ENCODE data around the gene FHIT.

FHIT gene

DNA sequence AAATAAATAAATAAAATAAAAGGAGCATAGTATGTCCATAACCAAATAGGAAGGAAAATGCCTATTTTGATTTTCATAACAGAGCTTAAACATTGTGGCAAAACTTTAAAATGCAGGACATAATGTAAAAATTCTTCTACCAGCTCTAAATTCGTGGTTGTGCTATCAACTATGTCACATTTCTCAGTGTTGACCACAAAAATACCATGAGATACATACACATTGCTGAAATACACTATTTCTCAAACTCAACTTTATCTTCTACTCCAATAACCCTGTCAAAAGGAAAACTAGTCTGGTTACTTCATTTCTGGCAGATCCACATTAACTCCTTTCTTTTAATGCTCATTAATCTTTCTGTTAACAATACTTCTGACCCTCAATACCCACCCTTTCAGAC is 523.2 kb downstream of the FHIT start:
- TF ChIP-seq GATA2 (IDR thresholded peaks at IDR 0.05; ENCODE audit: low read depth, low read length) = no peak
- TF ChIP-seq GATA3 (IDR thresholded peaks at IDR 0.05; ENCODE audit: low read depth, low read length) = no peak

DNA sequence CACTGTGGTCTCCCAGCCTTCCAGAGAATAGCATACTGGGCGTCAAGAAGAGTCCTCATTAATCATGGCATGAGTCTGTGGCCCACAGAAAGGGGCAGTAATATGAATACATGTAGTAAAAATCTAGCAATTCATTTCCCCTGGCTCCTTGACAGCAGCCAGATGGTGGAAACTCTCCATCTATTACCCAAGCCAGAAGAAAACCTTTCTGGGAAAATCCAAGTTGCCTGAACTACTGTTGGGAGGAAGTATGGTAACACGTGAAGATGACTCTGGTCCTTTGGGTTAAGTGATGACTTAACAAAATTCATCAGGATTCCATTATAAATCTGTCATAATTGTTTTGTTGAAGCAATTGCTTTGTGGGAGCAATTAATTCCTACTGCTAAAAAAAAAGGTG is 530.5 kb downstream of the FHIT start:
- TF ChIP-seq GATA2 (IDR thresholded peaks at IDR 0.05; ENCODE audit: low read depth, low read length) (no peak), GATA3 (IDR thresholded peaks at IDR 0.05; ENCODE audit: low read depth, low read length) (no peak)

DNA sequence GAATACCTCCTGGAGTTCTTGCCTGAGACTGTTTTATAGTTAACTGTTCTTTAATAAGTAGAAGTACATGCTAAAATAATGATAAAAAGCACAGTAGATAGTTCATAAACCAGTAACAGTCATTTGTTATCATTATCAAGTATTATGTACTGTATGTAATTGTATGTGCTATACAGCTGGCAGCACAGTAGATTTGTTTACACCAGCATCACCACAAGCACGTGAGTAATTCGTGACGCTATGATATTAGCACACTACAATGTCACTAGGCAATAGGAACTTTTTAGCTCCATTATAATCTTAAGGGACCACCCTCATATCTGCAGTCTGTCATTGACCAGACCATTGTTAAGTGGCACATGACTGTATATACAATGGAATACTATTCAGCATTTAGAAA is 534.7 kb downstream of the FHIT start:
- TF ChIP-seq GATA2 (IDR thresholded peaks at IDR 0.05; ENCODE audit: low read depth, low read length) = no peak
- no peak for TF ChIP-seq GATA3 (IDR thresholded peaks at IDR 0.05; ENCODE audit: low read depth, low read length)

DNA sequence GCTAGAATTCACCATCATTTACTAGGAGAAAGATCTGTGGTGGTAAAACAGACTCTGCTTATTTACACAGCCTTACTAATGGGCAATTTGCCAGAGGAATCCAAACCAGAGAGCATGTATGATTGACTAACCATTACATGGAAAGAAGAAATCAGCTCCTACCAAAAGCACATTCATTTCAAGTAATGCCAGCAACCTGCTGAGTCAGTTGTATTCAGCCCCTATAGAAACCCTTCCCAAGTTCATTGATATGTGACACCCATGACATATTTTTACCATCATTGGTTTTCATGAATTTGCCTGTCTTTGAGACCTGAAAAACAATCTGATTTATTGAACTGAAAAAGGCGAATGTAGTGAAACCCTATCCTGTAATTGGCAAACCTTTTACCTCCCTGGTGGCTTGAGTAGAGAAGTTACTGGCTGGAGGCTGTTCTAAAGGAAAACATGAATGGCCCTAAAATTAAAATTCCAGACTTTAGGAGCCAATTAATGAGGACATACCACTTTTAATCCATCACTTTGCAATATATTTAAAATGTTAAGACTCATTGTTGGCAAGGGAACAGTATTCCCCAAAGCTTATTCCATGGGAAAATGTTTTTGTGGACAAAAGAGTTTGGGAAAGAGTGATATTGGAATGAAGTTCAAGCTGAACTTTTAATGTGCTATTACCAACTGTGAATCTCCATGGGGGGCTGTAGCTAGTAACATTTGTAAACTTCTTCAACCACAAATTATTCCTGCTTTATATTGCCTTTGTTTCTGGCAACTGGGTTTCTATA is 542.9 kb downstream of the FHIT start:
- no peak for TF ChIP-seq GATA2 (IDR thresholded peaks at IDR 0.05; ENCODE audit: low read depth, low read length)
- no peak for TF ChIP-seq GATA3 (IDR thresholded peaks at IDR 0.05; ENCODE audit: low read depth, low read length)

DNA sequence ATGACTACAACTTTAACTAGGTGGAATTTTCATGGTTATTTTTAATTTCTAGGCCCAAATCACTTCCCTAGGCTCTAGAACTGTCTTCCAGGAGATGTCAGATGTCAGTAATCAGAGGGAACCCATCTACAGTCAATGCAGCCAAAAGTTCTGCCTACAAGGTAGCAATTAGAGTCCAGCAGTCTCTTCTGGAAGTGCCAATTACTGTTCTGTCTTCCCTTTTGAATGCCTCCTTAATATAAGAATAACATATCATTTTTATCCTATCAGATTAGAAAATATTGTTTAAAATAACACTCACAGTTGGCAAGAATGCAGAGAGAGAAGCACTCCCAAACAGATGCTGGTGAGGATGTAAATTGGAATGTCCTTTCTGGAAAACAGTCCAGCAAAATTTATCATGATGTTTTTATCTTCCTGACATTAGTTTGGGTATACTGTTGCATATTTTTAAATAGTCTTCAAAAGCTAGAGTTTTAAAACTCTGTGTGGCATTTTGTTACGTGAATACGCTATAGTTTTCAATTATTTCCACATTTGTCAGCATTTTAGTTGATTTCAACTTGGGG is 543.7 kb downstream of the FHIT start:
- TF ChIP-seq GATA3 (IDR thresholded peaks at IDR 0.05; ENCODE audit: low read depth, low read length) (no peak), GATA2 (IDR thresholded peaks at IDR 0.05; ENCODE audit: low read depth, low read length) (no peak)

DNA sequence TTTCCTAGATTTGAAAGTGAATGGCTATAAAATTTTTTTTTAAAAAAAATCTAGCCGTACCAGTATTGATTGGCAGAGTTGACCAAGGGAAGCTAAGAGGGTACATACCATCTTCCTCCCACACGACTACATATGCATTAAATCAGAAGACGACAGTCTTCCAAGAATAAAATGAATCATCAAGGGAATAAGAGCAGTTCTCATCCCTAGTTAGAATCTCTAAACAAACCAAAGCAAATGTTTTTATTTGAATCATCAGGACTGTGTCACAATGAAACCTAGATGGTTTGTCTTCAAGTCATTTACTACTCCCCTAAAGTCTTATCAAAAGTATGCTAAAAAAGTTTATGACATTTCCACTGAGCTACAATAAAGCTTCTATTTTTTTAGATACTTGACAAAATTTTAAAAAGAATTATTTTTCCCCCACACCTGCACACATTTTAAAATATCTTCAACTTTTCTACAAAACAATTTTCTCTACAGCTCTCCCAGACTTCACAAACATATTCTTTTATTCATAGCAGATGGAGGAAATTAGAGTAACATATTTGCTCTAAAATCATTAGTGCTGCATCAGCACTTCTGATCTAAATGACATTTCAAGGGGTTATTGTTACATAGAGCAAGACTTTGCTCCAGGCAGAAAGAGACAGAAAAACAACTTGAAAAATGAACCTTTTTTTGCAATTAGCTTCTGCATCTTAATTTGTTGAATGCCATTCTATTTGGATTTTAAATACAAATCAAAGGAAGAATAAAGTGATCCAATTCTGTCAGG is 547.1 kb downstream of the FHIT start:
- TF ChIP-seq GATA2 (IDR thresholded peaks at IDR 0.05; ENCODE audit: low read depth, low read length) = no peak
- no peak for TF ChIP-seq GATA3 (IDR thresholded peaks at IDR 0.05; ENCODE audit: low read depth, low read length)

DNA sequence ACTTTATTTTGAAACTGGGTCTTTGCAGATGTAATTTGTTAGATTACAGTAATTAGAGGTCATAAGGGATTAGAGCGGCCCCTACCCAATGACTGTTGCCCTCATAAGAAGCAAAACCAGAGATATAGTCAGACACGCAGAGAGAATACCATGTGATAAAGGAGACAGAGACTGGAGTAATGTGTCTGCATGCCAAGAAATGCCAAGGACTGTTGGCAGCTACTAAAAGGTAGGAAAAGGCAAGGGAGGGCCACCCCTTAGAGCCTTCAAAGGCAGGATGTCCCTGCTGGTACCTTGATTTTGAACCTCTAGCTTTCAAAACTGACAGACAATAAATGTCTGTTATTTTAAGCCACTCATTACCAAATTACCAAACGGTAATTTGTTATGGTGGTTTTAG is 548.2 kb downstream of the FHIT start:
- TF ChIP-seq GATA3 (IDR thresholded peaks at IDR 0.05; ENCODE audit: low read depth, low read length) (no peak), GATA2 (IDR thresholded peaks at IDR 0.05; ENCODE audit: low read depth, low read length) (no peak)

DNA sequence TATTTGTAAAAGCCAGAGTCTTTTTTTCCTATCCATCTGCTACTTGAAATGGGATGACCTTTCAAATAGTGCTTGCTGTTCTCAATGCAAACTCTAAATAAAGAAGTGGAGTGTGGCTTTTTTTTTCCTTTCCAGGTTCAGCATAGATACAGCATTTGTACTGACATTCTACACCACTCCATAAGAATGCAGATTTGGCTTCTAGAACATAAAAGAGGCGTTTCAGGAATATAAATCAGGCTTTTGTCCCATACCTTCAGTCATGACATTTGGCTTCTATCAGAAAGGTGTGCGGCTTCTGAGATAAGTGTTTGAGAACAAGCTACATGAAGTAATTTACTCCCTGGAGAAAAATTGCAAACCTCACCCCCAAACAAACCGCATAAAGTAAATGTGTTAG is 553.1 kb downstream of the FHIT start:
- no peak for TF ChIP-seq GATA3 (IDR thresholded peaks at IDR 0.05; ENCODE audit: low read depth, low read length)
- TF ChIP-seq GATA2 (IDR thresholded peaks at IDR 0.05; ENCODE audit: low read depth, low read length) = no peak

DNA sequence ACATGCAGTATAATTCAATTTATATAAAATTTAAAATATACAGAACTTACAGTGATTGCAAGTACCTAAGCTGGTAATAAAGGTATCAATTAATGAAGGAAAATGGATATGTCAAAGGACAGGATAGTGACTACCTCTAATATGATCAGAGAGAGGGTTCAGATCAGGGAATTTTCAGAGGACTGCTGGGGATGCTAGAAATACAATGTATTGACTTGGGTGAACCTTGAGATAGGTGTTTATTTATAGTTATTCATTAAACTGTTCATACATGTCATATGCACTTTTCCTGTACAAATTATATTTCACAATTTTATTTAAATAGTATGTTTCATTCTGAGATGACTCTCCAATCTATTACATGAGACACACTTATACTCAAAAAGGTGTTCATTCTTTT is 554.1 kb downstream of the FHIT start:
- TF ChIP-seq GATA3 (IDR thresholded peaks at IDR 0.05; ENCODE audit: low read depth, low read length) = no peak
- TF ChIP-seq GATA2 (IDR thresholded peaks at IDR 0.05; ENCODE audit: low read depth, low read length) = no peak

DNA sequence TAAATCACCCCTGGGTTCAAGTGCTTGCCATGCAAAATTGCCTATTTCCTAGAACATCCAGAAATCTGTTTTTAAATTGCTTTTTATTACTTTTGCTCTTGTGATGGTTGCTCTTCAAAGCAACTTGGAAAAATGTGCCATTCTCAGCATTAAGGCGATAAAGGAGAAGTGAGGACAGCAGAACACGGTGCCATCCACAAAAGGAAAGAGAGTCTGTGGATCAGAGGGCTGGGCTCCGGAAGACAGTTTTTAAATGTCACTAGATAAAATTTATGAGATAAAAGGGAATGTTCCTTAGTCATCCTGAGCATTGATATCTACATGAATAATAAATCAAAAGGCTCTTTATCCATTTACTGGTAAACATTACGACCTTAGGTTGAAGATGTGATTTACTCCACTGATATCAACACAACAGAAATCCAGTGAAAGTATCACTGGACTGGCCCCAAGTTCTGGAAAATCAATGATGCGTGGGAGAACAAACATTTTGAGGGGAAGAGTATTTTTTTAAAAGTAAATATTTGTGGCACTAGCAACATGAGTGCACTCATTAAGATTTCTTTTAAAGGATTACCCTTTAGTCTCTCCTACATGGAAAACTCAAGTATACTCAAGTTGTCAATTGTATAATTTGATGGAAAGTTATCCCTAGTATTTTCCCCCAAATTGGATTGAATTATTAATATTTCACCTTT is 554.7 kb downstream of the FHIT start:
- TF ChIP-seq GATA3 (IDR thresholded peaks at IDR 0.05; ENCODE audit: low read depth, low read length) (no peak), GATA2 (IDR thresholded peaks at IDR 0.05; ENCODE audit: low read depth, low read length) (no peak)

DNA sequence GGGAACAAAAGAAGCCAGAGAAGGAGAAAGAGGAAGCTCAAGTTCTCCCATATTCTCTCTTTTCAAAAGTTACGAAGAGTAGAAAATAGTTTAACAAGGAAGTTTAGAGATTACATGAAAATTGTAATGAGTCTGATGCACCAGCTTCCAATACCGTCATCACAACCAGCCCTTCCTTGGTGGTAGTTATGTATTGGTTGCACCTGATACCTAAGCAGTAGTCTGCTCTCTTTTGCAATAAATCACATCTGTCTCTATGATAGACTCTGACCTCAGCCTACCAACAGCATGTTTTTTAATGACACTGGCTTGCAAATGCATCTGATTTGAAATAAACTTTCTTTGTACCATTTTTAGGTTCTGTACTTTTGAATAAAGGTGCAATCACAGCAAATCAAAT is 575.8 kb downstream of the FHIT start:
- TF ChIP-seq GATA3 (IDR thresholded peaks at IDR 0.05; ENCODE audit: low read depth, low read length) (no peak), GATA2 (IDR thresholded peaks at IDR 0.05; ENCODE audit: low read depth, low read length) (no peak)

DNA sequence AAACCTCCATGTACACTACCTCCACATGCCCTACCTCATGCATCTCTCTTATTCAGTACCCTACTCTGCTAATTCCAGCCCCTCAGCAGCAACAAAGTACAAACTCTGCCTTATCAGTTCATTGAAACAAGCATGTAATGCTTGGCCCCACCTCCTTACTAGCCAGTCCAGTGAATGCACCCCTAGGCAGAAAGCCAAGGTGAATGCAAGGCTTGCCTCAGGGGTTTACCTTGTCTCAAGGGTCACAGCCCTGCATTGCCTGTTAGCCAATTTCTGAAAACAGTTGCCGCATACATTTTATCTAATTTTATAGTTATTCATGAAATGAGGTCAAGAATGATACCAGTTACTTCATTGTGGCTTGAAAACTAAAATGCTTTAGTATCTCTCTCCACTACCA is 576.4 kb downstream of the FHIT start:
- no peak for TF ChIP-seq GATA2 (IDR thresholded peaks at IDR 0.05; ENCODE audit: low read depth, low read length)
- no peak for TF ChIP-seq GATA3 (IDR thresholded peaks at IDR 0.05; ENCODE audit: low read depth, low read length)

DNA sequence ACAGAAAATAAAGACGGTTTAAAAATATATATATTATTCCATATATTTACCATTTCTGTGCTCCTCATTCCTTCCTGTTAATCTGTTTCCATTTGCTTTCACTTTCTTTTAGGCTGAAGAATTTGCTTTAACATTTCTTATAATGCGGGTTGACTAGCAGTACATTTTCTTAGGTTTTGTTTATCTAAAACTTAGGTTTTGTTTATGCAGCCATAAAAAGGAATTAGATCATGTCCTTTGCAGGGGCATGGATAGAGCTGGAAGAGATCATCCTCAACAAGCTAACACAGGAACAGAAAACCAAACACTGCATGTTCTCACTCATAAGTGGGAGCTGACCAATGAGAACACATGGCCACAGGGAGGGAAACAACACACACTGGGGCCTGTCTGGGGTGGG is 578.1 kb downstream of the FHIT start:
- TF ChIP-seq GATA2 (IDR thresholded peaks at IDR 0.05; ENCODE audit: low read depth, low read length) = no peak
- no peak for TF ChIP-seq GATA3 (IDR thresholded peaks at IDR 0.05; ENCODE audit: low read depth, low read length)

DNA sequence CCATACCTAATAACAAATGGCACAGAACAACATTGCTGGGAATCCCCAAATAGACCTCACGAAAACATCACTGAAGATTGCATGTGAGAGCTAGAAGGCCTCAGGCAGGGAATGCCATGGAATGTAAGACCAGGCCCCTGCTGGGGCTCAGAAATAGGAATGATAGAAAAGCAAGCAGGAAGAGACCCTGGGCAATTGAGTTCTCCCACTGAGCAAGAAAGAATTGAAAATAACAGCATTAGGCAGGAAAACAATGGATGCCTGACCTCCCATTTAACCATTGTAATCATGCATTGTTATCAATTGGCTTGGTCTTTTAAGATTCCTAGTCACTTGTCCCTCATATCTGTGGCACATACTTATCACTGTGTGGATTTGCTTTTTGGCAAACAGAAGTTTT is 581.6 kb downstream of the FHIT start:
- no peak for TF ChIP-seq GATA3 (IDR thresholded peaks at IDR 0.05; ENCODE audit: low read depth, low read length)
- TF ChIP-seq GATA2 (IDR thresholded peaks at IDR 0.05; ENCODE audit: low read depth, low read length) = no peak

Data from SH-SY5Y (cell line).